Left lung (tissue), 10 donors: ENCODE measurements around the gene RSRP1. TPM values are rescaled to one million over a fixed set of nuclear protein-coding genes. Genes with fewer than 3 reads are reported as not detected.

Source experiments
- ATAC-seq: fragments of 200-7000 bp; cut with Tn5 transposase; one replicate; pipeline ENCODE4 v1.9.1; 2020; ENCODE audit warnings: moderate library complexity
- DNase-seq, 4 donors: peaks; one replicate each; pipeline ENCODE4 v3.0.0-alpha.2; 2013 to 2020
- H3K27ac ChIP-seq, 2 donors: fragments of 200-600 bp; sonication (generic) in 1 of 2; one replicate each; pipeline versions ENCODE4 v1.5.0 to v1.8.0; 2020 to 2021
- H3K27me3 ChIP-seq, 2 donors: fragments of 200-600 bp; sonication (generic) in 1 of 2; one replicate each; pipeline versions ENCODE4 v1.5.0 to v1.8.0; 2020 to 2021
- H3K36me3 ChIP-seq, 2 donors: fragments of 200-600 bp; sonication (generic) in 1 of 2; one replicate each; pipeline versions ENCODE4 v1.5.0 to v1.8.0; 2020 to 2021
- H3K4me1 ChIP-seq, 2 donors: fragments of 200-600 bp; one replicate each; pipeline ENCODE4 v1.8.0; 2021
- H3K4me3 ChIP-seq, 2 donors: fragments of 200-600 bp; sonication (generic) in 1 of 2; one replicate each; pipeline versions ENCODE4 v1.5.0 to v1.8.0; 2020 to 2021; ENCODE audit warnings: mild to moderate bottlenecking in 1 of 2
- H3K9me3 ChIP-seq, 2 donors: fragments of 200-600 bp; sonication (generic) in 1 of 2; one replicate each; pipeline versions ENCODE4 v1.5.0 to v1.8.0; 2020 to 2021
- CTCF ChIP-seq, 2 donors: fragments of 200-600 bp; sonication (generic) in 1 of 2; IDR thresholded peaks; one replicate each; pipeline versions ENCODE4 v1.5.0 to v1.8.0; 2021; ENCODE audit warnings: antibody characterized with exemption in 2 of 2
- intact Hi-C, 2 donors: fragments of 100-400 bp; cut with DNase I; formaldehyde crosslinking; loops; one replicate each; pipeline versions ENCODE4 v1.11.2 to v1.14.2; 2022
- polyA plus RNA-seq, 6 donors: library from polyadenylated mRNA; unstranded; fragments of 120-200 nt; gene quantifications; one replicate each; pipeline ENCODE4 v1.2.1, GENCODE V29; 2013; ENCODE audit not compliant: insufficient read length in 6 of 6
- total RNA-seq, 2 donors: library from RNA; stranded (reverse); fragmentation: NEBNext Ultra II Directional; extraction: Animal tissue kit (Norgen Biotek cat#: 25700); gene quantifications; one replicate each; pipeline ENCODE4 v1.2.1, GENCODE V29; 2021
- donor health status: DM: no; HTN: yes; CAD: no.
- donor health status: DM: no; HTN: no; CAD: no.

RSRP1 gene
- total and polyA plus RNA-seq, 8 donors: 113 to 230 (median 203) TPM

GRCh38 chr1:25197235-25197975 is 49.8 kb downstream of the RSRP1 start:
- TF ChIP-seq CTCF (IDR thresholded peaks at IDR 0.05): no peak
- H3K27ac ChIP-seq: no peak overlapping the region
- no peak overlapping the region for H3K4me3 ChIP-seq
- no peaks in the 10 kb centered on the region for H3K4me1 ChIP-seq
- H3K27me3 ChIP-seq: peaks cover 0 to 5% of the 10 kb centered on the region in 2 donors
- DNase-seq: no peak
- H3K9me3 ChIP-seq: no peaks in the 10 kb centered on the region
- intact Hi-C loops: no loop called here
- no peak for ATAC-seq
- no peaks in the 10 kb centered on the region for H3K36me3 ChIP-seq

- Histone ChIP-seq H3K4me1 (no peaks in the 10 kb centered on the region), H3K36me3 (no peaks in the 10 kb centered on the region), H3K27me3 (peaks cover 0 to 6% of the 10 kb centered on the region in 2 donors), H3K4me3 (no peak overlapping the region), H3K27ac (no peak overlapping the region), H3K9me3 (no peaks in the 10 kb centered on the region)
- no peak for TF ChIP-seq CTCF (IDR thresholded peaks at IDR 0.05)
- ATAC-seq (no peak), DNase-seq (no peak)
- intact Hi-C loops: no loop called here
These were observed 50.4 kb downstream of the RSRP1 start for GRCh38 chr1:25196830-25197229.

DNA sequence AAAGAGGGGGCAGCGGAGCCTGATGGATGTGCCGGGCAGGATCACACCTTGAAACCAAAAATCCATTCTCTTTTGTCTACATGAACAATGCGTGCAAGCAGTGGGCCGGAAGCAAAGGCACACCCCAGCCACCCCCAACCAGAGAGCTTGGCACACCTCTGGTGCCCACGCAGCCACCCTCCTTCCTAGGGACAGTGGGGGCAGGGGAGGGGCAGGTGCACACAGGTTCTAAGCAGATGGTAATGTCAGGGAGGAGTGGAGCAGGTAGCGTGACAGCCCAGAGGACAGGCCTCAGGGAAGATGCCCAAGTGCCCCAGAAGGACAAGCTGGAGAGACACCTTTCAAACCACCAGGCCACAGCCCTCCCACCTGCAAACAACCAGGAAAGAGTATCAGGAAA is 51.4 kb downstream of the RSRP1 start:
- ATAC-seq (no peak), DNase-seq (no peak)
- Histone ChIP-seq H3K4me1 (no peaks in the 10 kb centered on the region), H3K27ac (no peak overlapping the region), H3K9me3 (no peaks in the 10 kb centered on the region), H3K27me3 (peaks cover 0 to 6% of the 10 kb centered on the region in 2 donors), H3K4me3 (no peak overlapping the region), H3K36me3 (no peaks in the 10 kb centered on the region)
- no peak for TF ChIP-seq CTCF (IDR thresholded peaks at IDR 0.05)
- intact Hi-C loops: no loop called here

DNA sequence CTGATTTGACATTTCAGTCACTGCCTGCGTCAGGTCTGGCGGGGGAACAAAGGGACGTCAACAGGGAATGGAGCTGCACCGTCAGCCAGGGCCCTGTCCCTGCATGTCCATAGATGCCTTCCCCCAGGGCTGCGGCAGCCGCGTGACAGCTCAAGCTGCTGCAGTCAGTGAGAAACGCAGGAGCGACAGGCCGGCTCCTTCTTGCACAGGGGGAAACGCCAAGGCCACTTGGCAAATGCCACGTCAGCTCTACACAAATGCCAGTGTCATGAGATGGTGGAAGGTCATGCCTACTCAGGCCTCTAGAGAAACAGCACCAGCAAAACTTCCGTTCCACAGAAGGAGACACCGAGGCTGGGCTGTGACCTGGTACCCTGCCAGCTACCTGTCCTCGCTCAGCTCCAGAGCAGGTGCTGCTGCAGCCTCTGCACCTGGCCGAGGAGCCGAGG is 52.7 kb downstream of the RSRP1 start:
- Histone ChIP-seq H3K27me3 (peaks cover 0 to 6% of the 10 kb centered on the region in 2 donors), H3K27ac (no peak overlapping the region), H3K4me1 (no peaks in the 10 kb centered on the region), H3K4me3 (no peak overlapping the region), H3K36me3 (no peaks in the 10 kb centered on the region), H3K9me3 (no peaks in the 10 kb centered on the region)
- intact Hi-C loops: no loop called here
- TF ChIP-seq CTCF (IDR thresholded peaks at IDR 0.05): no peak
- DNase-seq (no peak), ATAC-seq (no peak)

DNA sequence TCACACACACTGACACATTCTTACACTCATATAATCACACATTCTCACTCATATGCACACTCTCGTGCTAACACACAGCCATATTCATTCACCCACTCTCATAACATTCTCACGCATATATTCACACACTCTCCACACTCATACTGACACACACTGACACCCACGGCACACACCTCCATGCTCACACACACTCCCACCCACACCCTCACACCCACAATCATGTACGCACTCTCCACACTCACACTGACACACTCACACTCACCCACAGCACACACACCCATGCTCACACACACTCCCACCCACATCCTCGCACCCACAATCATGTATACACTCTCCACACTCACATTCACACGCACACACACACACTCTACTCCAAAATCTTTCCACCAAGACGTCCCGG is 53.2 kb downstream of the RSRP1 start:
- ATAC-seq (no peak), DNase-seq (no peak)
- no peak for TF ChIP-seq CTCF (IDR thresholded peaks at IDR 0.05)
- peaks cover 0 to 6% of the 10 kb centered on the region in 2 donors for H3K27me3 ChIP-seq
- H3K4me3 ChIP-seq: no peak overlapping the region
- no peak overlapping the region for H3K27ac ChIP-seq
- H3K4me1 ChIP-seq: no peaks in the 10 kb centered on the region
- no peaks in the 10 kb centered on the region for H3K36me3 ChIP-seq
- intact Hi-C loops: no loop called here
- no peaks in the 10 kb centered on the region for H3K9me3 ChIP-seq
